Activated naive CD8-positive, alpha-beta T cell treated with anti-CD3 and anti-CD28 coated beads, Interleukin-2, amount 50 U/mL, for 24 hours (primary cell): ENCODE results near the gene NTRK1.

Experiments
- ATAC-seq: fragments of 150-1000 bp; cut with Tn5 transposase; one replicate; pipeline ENCODE4 v1.10.0; 2021
- DNase-seq: peaks from one replicate; pipeline ENCODE4 v3.0.0; 2021
- H3K27ac Mint-ChIP-seq: one replicate; pipeline ENCODE4 v1.8.0; 2021; ENCODE audit warnings: mild to moderate bottlenecking, mixed read lengths
- H3K27me3 Mint-ChIP-seq: one replicate; pipeline ENCODE4 v1.8.0; 2021; ENCODE audit warnings: mixed read lengths
- H3K36me3 Mint-ChIP-seq: one replicate; pipeline ENCODE4 v1.8.0; 2021; ENCODE audit warnings: low read depth, mixed read lengths
- H3K4me1 Mint-ChIP-seq: one replicate; pipeline ENCODE4 v1.8.0; 2021; ENCODE audit warnings: mixed read lengths
- H3K4me3 Mint-ChIP-seq: one replicate; pipeline ENCODE4 v1.8.0; 2021; ENCODE audit warnings: mild to moderate bottlenecking, moderate library complexity, mixed read lengths
- H3K9me3 Mint-ChIP-seq: one replicate; pipeline ENCODE4 v1.8.0; 2021; ENCODE audit warnings: mixed read lengths

NTRK1 gene

GRCh38 chr1:156860628-156861423 is at the start of gene NTRK1:
NTRK1 (plus strand) TSS chr1:156860865; CDS start chr1:156860935, 70 bp downstream.
- H3K4me3 Mint-ChIP-seq: peak within 1 kb of the TSS; percentile 77
- no peaks in the 10 kb centered on the region for H3K9me3 Mint-ChIP-seq
- H3K27me3 Mint-ChIP-seq: peaks cover 63% of the 10 kb centered on the region
- no peaks in the 10 kb centered on the region for H3K36me3 Mint-ChIP-seq
- peak; percentile 59 for ATAC-seq
- DNase-seq: peak; percentile 64
- H3K4me1 Mint-ChIP-seq: peaks cover 57% of the 10 kb centered on the region
- peak within 1 kb of the TSS; percentile 18 for H3K27ac Mint-ChIP-seq

- no peaks in the 10 kb centered on the region for H3K27me3 Mint-ChIP-seq
- peak overlapping the region; percentile 96 for H3K27ac Mint-ChIP-seq
- peaks cover 75% of the 10 kb centered on the region for H3K4me1 Mint-ChIP-seq
- H3K4me3 Mint-ChIP-seq: peak overlapping the region; percentile 91
- DNase-seq (no peak), ATAC-seq (no peak)
- H3K36me3 Mint-ChIP-seq: peaks cover 92% of the 10 kb centered on the region
- H3K9me3 Mint-ChIP-seq: no peaks in the 10 kb centered on the region
Measured at GRCh38 chr1:156811168-156811567, 49.5 kb upstream of the NTRK1 start.

DNA sequence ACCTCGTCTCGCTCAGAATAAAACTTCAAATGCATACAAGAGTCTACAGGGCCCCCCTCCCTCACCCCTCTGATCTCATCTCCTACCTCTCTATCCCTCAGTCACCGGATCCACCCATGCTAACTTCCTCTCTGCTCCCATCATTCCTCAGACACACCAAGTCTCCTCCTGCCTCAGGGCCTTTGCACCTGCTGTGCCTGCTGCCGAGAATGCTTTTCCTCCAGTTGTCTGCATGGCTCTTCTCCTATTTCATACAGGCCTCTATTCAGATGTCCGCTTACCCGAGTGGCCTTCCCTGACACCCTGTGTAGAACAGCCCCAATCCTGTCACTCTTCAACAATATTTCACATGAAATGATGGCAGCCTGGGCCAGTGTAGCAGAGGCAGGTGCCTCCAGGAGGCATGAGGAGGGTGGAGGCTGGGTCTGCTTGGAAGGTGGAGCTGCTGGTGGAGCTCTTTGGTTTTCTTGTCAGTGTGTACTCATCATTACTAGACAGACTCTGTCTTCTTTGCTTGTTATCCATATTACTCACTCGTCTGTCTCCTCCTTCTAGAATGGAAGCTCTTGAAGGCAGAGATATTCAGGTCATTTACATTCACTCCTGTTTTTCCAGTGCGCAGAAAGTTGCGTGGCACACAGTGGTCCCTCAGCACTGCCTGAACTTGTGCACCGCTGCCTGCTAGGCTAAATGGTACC is 48.2 kb upstream of the NTRK1 start:
- Mint-ChIP-seq H3K27ac (peak overlapping the region; percentile 96), H3K4me1 (peaks cover 78% of the 10 kb centered on the region), H3K27me3 (no peaks in the 10 kb centered on the region), H3K9me3 (no peaks in the 10 kb centered on the region), H3K4me3 (peak overlapping the region; percentile 91), H3K36me3 (peaks cover 85% of the 10 kb centered on the region)
- DNase-seq: no peak
- ATAC-seq: no peak

- H3K4me3 Mint-ChIP-seq: peak overlapping the region; percentile 91
- peaks cover 79% of the 10 kb centered on the region for H3K36me3 Mint-ChIP-seq
- no peaks in the 10 kb centered on the region for H3K27me3 Mint-ChIP-seq
- ATAC-seq: no peak
- peak overlapping the region; percentile 96 for H3K27ac Mint-ChIP-seq
- no peak for DNase-seq
- H3K9me3 Mint-ChIP-seq: peaks cover 3% of the 10 kb centered on the region
- H3K4me1 Mint-ChIP-seq: peaks cover 78% of the 10 kb centered on the region
Measured at GRCh38 chr1:156813298-156813697, 47.4 kb upstream of the NTRK1 start.

DNA sequence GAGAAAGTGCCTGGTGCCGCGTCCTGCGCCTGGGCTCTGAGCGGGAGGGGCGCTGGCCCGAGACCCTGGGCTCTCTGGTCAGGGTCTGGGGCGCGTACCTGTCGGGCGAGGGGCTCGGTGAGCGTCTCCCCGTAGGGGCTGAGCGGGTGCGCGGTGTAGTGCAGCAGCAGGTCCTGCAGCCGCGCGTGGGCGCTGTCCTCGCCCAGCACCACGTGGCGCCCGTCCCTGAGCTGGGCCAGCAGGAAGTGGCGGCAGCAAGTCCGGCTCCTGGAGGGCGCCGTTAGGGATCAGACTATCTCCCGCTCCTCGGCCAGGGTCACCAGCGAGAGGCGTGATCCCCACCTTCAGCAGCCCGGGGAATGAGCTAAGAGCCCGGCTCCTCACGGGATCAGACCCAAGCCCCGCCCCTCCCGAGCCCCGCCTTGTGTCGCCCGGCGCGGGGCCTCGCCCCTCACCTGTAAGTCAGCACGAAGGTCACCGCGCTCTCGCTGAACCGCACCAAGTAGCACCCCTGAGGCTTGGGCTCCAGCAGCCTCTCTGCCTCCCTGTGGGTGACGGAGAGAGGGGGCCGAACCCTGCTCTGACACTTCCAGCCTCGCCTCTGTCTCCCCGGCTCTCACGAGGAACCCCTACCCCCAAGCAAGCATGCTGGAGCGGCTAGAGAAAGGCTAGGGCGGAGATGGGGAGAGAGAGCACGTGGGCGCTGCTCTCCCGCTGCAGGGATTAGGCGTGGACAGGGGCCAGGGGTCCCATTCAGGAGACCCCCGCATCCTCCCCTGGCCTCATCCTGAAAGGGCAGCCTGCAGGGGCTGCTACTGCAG is 46.7 kb upstream of the NTRK1 start:
- ATAC-seq (peak; percentile 26), DNase-seq (peak; percentile 83)
- H3K4me3 Mint-ChIP-seq: peak overlapping the region; percentile 91
- H3K27me3 Mint-ChIP-seq: no peaks in the 10 kb centered on the region
- peak overlapping the region; percentile 96 for H3K27ac Mint-ChIP-seq
- peaks cover 77% of the 10 kb centered on the region for H3K4me1 Mint-ChIP-seq
- peaks cover 73% of the 10 kb centered on the region for H3K36me3 Mint-ChIP-seq
- H3K9me3 Mint-ChIP-seq: peaks cover 3% of the 10 kb centered on the region

- peak; percentile 59 for DNase-seq
- H3K4me1 Mint-ChIP-seq: peaks cover 74% of the 10 kb centered on the region
- H3K27ac Mint-ChIP-seq: peak overlapping the region; percentile 96
- H3K27me3 Mint-ChIP-seq: no peaks in the 10 kb centered on the region
- no peak for ATAC-seq
- H3K4me3 Mint-ChIP-seq: peak overlapping the region; percentile 91
- peaks cover 70% of the 10 kb centered on the region for H3K36me3 Mint-ChIP-seq
- H3K9me3 Mint-ChIP-seq: peaks cover 3% of the 10 kb centered on the region
Measured at GRCh38 chr1:156814571-156815260, 45.9 kb upstream of the NTRK1 start.

DNA sequence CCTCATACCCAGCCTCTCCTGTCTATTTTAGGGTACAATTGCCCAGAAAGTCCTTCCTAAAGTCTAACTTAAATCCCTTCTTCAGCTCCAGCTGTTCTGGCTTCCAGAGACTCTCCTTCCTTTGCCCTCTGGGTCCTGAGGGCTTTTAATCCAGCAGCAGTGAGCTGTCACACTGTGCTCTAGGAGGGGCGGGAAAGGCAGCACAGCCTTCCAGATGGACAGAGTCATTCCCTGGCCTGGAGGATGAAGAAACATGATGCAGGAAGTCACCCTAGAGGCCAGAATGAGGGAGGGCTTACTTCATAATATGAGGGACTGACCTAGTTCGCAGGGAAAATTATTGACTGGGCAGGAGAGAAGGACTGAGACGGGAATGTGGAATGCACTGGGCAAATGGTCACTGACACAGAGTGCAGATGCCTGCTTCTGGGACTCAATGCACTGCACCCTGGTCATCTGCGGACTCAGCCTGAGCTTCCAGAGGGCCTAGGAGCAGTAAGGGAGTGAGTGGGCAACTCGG is 45.3 kb upstream of the NTRK1 start:
- peak overlapping the region; percentile 96 for H3K27ac Mint-ChIP-seq
- H3K36me3 Mint-ChIP-seq: peaks cover 66% of the 10 kb centered on the region
- peaks cover 3% of the 10 kb centered on the region for H3K9me3 Mint-ChIP-seq
- ATAC-seq (no peak), DNase-seq (no peak)
- peaks cover 71% of the 10 kb centered on the region for H3K4me1 Mint-ChIP-seq
- H3K4me3 Mint-ChIP-seq: peak overlapping the region; percentile 91
- no peaks in the 10 kb centered on the region for H3K27me3 Mint-ChIP-seq

- Mint-ChIP-seq H3K36me3 (peaks cover 65% of the 10 kb centered on the region), H3K9me3 (peaks cover 9% of the 10 kb centered on the region), H3K4me1 (peaks cover 72% of the 10 kb centered on the region), H3K4me3 (peak overlapping the region; percentile 91), H3K27ac (peak overlapping the region; percentile 96), H3K27me3 (no peaks in the 10 kb centered on the region)
- no peak for ATAC-seq
- DNase-seq: no peak
Measured at GRCh38 chr1:156815961-156816422, 44.7 kb upstream of the NTRK1 start.

DNA sequence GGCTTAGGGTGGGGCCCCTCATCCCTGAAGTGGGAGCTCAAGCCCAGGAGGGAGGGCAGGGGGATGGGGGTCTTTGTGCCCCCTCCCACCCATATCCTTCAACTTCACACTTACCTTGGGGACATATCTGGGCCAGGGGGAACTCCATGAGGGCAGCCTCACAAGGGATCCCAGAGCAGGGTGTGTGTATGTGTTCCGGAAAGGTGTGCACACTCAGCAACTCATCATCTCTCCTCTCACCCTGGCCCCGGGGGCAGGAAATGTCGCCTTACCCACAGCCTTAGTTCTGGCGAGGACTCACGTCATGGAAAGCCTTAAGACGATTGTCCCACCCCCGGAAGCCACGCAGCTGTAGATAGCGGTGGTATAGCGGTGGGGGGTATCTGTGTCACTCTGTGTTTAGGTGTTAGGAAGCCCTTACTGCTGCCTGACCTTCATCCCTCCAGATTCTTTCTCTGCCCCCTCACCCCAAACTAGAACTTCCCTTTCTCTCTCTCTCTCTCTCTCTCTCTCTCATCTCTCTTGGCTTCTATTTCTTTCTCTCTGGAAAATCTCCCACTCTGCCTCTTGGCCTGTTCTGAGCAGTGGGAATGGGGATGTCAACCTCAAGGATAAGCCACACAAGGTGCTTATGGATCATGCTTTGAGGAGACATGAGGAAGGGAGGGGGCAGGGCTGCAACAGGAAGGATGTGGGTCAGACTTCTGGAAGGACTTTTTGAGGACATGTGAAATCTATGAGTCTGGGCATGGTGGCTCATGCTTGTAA is 43.9 kb upstream of the NTRK1 start, which contains the start of gene SH2D2A:
Gene SH2D2A (minus strand): TSS at position 288 of the 768 bp plus-strand sequence. CDS start 140 bp downstream, at position 148.
- Mint-ChIP-seq H3K27me3 (no peaks in the 10 kb centered on the region), H3K4me1 (peaks cover 72% of the 10 kb centered on the region), H3K27ac (peak within 1 kb of the TSS; percentile 96), H3K36me3 (peaks cover 58% of the 10 kb centered on the region), H3K4me3 (peak within 1 kb of the TSS; percentile 91), H3K9me3 (peaks cover 15% of the 10 kb centered on the region)
- DNase-seq (peak; percentile 94), ATAC-seq (peak; percentile 92)

- Mint-ChIP-seq H3K4me3 (peak overlapping the region; percentile 45), H3K36me3 (peaks cover 8% of the 10 kb centered on the region), H3K27me3 (no peaks in the 10 kb centered on the region), H3K9me3 (peaks cover 15% of the 10 kb centered on the region), H3K4me1 (peaks cover 56% of the 10 kb centered on the region), H3K27ac (peak overlapping the region; percentile 82)
- DNase-seq: peak; percentile 65
- peak; percentile 94 for ATAC-seq
Measured at GRCh38 chr1:156821801-156822200, 38.9 kb upstream of the NTRK1 start.

- no peak for ATAC-seq
- H3K4me1 Mint-ChIP-seq: peaks cover 47% of the 10 kb centered on the region
- peaks cover 8% of the 10 kb centered on the region for H3K36me3 Mint-ChIP-seq
- no peaks in the 10 kb centered on the region for H3K27me3 Mint-ChIP-seq
- peak overlapping the region; percentile 27 for H3K4me3 Mint-ChIP-seq
- no peak for DNase-seq
- peak overlapping the region; percentile 82 for H3K27ac Mint-ChIP-seq
- peaks cover 15% of the 10 kb centered on the region for H3K9me3 Mint-ChIP-seq
Measured at GRCh38 chr1:156822680-156823079, 38.0 kb upstream of the NTRK1 start.

DNA sequence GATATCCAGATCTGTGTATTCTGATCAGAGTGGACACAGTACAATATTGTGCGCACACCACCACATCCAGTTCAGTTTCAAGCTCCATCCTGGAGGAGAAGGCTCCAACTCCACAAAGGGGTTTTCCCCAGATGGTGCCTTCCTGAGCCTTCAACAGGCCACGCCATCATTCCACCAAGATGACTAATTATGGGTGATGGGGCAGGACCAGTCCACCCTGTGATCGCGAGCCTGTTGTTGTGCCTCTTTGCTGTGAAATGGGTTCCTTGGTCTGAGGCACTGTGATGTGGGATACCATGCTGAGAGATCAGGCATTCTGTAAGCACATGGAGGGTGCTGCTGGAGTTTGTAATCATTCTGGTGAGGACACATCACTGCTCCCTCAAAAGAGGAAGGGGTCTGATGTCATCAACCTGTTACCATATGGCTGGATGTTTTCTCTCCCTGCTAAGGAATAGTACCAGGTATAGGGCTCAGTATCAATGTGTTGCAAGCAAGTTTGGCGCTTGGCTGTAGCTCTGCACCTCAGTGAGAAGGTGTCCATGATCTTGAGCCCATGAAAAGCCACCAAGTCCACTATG is 37.4 kb upstream of the NTRK1 start:
- H3K9me3 Mint-ChIP-seq: peaks cover 11% of the 10 kb centered on the region
- DNase-seq (no peak), ATAC-seq (no peak)
- peak overlapping the region; percentile 82 for H3K27ac Mint-ChIP-seq
- no peaks in the 10 kb centered on the region for H3K27me3 Mint-ChIP-seq
- H3K4me1 Mint-ChIP-seq: peaks cover 43% of the 10 kb centered on the region
- H3K36me3 Mint-ChIP-seq: peaks cover 5% of the 10 kb centered on the region
- H3K4me3 Mint-ChIP-seq: no peak overlapping the region

DNA sequence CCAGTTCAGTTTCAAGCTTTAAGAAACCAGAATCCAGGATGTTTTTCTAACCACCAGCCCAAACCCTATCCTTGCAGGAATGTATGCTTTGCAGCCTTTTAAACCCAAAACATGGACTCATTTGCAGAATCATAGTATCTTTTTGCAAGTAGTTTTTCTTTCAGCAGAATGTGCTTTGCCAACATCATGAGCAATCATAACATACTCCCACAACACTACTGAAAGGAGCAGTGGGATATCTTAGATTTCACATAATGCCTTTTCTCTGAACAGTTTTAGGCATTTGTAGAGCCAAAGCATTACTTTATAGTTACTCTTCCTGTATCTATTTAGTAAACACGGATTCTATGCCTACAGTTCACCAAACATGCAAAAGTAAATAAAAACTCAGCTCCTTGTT is 34.0 kb upstream of the NTRK1 start:
- no peaks in the 10 kb centered on the region for H3K36me3 Mint-ChIP-seq
- H3K4me3 Mint-ChIP-seq: no peak overlapping the region
- H3K27me3 Mint-ChIP-seq: peaks cover 4% of the 10 kb centered on the region
- no peak for ATAC-seq
- DNase-seq: no peak
- H3K9me3 Mint-ChIP-seq: no peaks in the 10 kb centered on the region
- no peak overlapping the region for H3K27ac Mint-ChIP-seq
- H3K4me1 Mint-ChIP-seq: peaks cover 28% of the 10 kb centered on the region
